ENCODE data around the gene CEP20.

The CEP20 gene

DNA sequence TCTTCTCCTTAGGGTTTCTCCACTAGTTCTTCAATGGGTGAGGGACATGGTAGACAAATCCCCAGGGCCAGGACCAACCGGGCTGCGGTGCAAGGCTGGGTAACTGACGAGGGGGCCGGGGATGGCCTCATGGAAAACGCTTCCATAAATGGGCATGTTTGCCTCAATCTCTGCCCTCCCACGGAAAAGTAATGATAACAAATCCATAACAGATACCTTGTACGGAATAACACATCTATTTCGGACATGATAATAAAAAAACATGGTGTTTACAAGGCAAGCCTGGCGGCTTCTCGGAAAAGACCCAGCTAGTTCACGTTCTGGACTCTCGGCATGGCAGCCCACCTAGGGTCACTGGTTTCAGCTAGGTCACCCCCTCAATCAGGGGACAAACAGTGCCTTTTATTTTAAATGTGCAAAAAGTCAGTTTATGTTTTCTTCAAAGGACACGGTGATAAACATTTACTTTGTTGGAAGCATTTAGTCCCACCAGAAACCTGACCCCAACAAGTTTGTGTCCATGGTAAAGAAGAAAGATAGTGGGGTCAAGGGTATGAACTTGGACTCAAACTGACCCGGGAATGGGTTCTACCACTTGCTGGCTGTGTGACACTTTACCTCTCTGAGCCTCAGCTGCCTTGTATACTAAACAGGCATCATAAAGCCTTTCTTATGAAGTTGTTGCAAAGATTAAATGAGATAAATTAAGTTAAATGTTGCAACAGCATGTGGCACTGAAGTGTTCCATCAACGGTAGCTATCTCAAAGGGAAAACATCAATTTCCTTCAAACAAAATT lies 33.3 kb downstream of the CEP20 start:
- TF ChIP-seq FOXM1 (IDR thresholded peaks at IDR 0.05; ENCODE audit: borderline replicate concordance, low read depth) (no peak), ZBTB7A (IDR thresholded peaks at IDR 0.05; ENCODE audit: low read depth) (no peak), RAD21 (IDR thresholded peaks at IDR 0.05; ENCODE audit: low read depth) (no peak), EP300 (IDR thresholded peaks at IDR 0.05; ENCODE audit: borderline replicate concordance) (no peak), CEBPB (IDR thresholded peaks at IDR 0.05) (no peak), TEAD4 (IDR thresholded peaks at IDR 0.05) (no peak), EGR1 (IDR thresholded peaks at IDR 0.05) (no peak), NFIC (IDR thresholded peaks at IDR 0.05) (no peak), CREB1 (IDR thresholded peaks at IDR 0.05; ENCODE audit: low read depth) (no peak), TAF1 (IDR thresholded peaks at IDR 0.05; ENCODE audit: low read depth) (no peak)
- TF ChIP-seq, protein P1, sequence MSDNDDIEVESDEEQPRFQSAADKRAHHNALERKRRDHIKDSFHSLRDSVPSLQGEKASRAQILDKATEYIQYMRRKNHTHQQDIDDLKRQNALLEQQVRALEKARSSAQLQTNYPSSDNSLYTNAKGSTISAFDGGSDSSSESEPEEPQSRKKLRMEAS (IDR thresholded peaks at IDR 0.05): no peak

DNA sequence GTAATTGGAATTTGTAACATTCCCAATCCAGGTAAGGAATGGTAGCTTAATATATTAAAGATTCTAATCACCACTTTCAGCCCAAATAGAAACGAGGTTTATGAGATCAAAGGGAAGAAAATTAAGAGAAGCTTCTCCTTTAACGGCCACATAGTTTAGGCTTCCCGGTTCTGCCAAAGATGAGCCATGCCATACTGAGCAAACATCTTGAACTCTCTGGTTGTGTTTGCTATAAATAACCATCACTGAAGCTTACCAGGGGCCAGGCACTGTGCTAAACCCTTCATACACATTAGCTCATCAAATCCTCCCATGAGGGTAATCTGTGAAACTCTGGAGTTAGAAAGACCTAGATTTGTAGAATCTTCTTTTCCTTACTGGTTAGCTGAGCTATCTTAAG lies 34.3 kb downstream of the CEP20 start:
- TF ChIP-seq, protein P2, sequence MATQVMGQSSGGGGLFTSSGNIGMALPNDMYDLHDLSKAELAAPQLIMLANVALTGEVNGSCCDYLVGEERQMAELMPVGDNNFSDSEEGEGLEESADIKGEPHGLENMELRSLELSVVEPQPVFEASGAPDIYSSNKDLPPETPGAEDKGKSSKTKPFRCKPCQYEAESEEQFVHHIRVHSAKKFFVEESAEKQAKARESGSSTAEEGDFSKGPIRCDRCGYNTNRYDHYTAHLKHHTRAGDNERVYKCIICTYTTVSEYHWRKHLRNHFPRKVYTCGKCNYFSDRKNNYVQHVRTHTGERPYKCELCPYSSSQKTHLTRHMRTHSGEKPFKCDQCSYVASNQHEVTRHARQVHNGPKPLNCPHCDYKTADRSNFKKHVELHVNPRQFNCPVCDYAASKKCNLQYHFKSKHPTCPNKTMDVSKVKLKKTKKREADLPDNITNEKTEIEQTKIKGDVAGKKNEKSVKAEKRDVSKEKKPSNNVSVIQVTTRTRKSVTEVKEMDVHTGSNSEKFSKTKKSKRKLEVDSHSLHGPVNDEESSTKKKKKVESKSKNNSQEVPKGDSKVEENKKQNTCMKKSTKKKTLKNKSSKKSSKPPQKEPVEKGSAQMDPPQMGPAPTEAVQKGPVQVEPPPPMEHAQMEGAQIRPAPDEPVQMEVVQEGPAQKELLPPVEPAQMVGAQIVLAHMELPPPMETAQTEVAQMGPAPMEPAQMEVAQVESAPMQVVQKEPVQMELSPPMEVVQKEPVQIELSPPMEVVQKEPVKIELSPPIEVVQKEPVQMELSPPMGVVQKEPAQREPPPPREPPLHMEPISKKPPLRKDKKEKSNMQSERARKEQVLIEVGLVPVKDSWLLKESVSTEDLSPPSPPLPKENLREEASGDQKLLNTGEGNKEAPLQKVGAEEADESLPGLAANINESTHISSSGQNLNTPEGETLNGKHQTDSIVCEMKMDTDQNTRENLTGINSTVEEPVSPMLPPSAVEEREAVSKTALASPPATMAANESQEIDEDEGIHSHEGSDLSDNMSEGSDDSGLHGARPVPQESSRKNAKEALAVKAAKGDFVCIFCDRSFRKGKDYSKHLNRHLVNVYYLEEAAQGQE (IDR thresholded peaks at IDR 0.05; ENCODE audit: low read depth): no peak
- TF ChIP-seq CEBPB (IDR thresholded peaks at IDR 0.05): no peak
- TF ChIP-seq, protein P1 (IDR thresholded peaks at IDR 0.05): no peak
- TF ChIP-seq RAD21 (IDR thresholded peaks at IDR 0.05; ENCODE audit: low read depth): no peak
- no peak for TF ChIP-seq EGR1 (IDR thresholded peaks at IDR 0.05)
- no peak for TF ChIP-seq TAF1 (IDR thresholded peaks at IDR 0.05; ENCODE audit: low read depth)
- no peak for TF ChIP-seq CREB1 (IDR thresholded peaks at IDR 0.05; ENCODE audit: low read depth)
- no peak for TF ChIP-seq FOXM1 (IDR thresholded peaks at IDR 0.05; ENCODE audit: borderline replicate concordance, low read depth)
- TF ChIP-seq TCF12 (IDR thresholded peaks at IDR 0.05; ENCODE audit: low read depth): no peak
- TF ChIP-seq EP300 (IDR thresholded peaks at IDR 0.05; ENCODE audit: borderline replicate concordance): no peak
- no peak for TF ChIP-seq YY1 (IDR thresholded peaks at IDR 0.05; ENCODE audit: low read depth)
- TF ChIP-seq NFIC (IDR thresholded peaks at IDR 0.05): no peak
- TF ChIP-seq TEAD4 (IDR thresholded peaks at IDR 0.05): no peak
- TF ChIP-seq ZBTB7A (IDR thresholded peaks at IDR 0.05; ENCODE audit: low read depth): no peak
- no peak for TF ChIP-seq USF1 (IDR thresholded peaks at IDR 0.05)

- TF ChIP-seq YY1 (IDR thresholded peaks at IDR 0.05; ENCODE audit: low read depth) (no peak), NFIC (IDR thresholded peaks at IDR 0.05) (no peak)
- TF ChIP-seq, protein P1 (IDR thresholded peaks at IDR 0.05): no peak
Observed at GRCh38 chr16:15853021-15853420, 35.4 kb downstream of the CEP20 start.

GRCh38 chr16:15849209-15849981 lies 39.0 kb downstream of the CEP20 start:
- TF ChIP-seq USF1 (IDR thresholded peaks at IDR 0.05) (no peak), EGR1 (IDR thresholded peaks at IDR 0.05) (no peak), TEAD4 (IDR thresholded peaks at IDR 0.05) (no peak), NFIC (IDR thresholded peaks at IDR 0.05) (no peak), TCF12 (IDR thresholded peaks at IDR 0.05; ENCODE audit: low read depth) (no peak), EP300 (IDR thresholded peaks at IDR 0.05; ENCODE audit: borderline replicate concordance) (no peak), RAD21 (IDR thresholded peaks at IDR 0.05; ENCODE audit: low read depth) (no peak), FOXM1 (IDR thresholded peaks at IDR 0.05; ENCODE audit: borderline replicate concordance, low read depth) (no peak)
- TF ChIP-seq, protein P2 (IDR thresholded peaks at IDR 0.05; ENCODE audit: low read depth): no peak

- no peak for TF ChIP-seq RAD21 (IDR thresholded peaks at IDR 0.05; ENCODE audit: low read depth)
- no peak for TF ChIP-seq NFIC (IDR thresholded peaks at IDR 0.05)
- no peak for TF ChIP-seq TAF1 (IDR thresholded peaks at IDR 0.05; ENCODE audit: low read depth)
- no peak for TF ChIP-seq TCF12 (IDR thresholded peaks at IDR 0.05; ENCODE audit: low read depth)
- no peak for TF ChIP-seq FOXM1 (IDR thresholded peaks at IDR 0.05; ENCODE audit: borderline replicate concordance, low read depth)
- no peak for TF ChIP-seq TEAD4 (IDR thresholded peaks at IDR 0.05)
- no peak for TF ChIP-seq EP300 (IDR thresholded peaks at IDR 0.05; ENCODE audit: borderline replicate concordance)
- TF ChIP-seq, protein P1 (IDR thresholded peaks at IDR 0.05): no peak
- no peak for TF ChIP-seq CEBPB (IDR thresholded peaks at IDR 0.05)
- TF ChIP-seq CREB1 (IDR thresholded peaks at IDR 0.05; ENCODE audit: low read depth): no peak
- no peak for TF ChIP-seq EGR1 (IDR thresholded peaks at IDR 0.05)
- TF ChIP-seq, protein P2 (IDR thresholded peaks at IDR 0.05; ENCODE audit: low read depth): no peak
- TF ChIP-seq ZBTB7A (IDR thresholded peaks at IDR 0.05; ENCODE audit: low read depth): no peak
- TF ChIP-seq YY1 (IDR thresholded peaks at IDR 0.05; ENCODE audit: low read depth): no peak
- TF ChIP-seq USF1 (IDR thresholded peaks at IDR 0.05): no peak
Observed at GRCh38 chr16:15847611-15848175, 40.7 kb downstream of the CEP20 start.
